Measurements from ENCODE around the gene TAS2R9. TPM values are rescaled to one million over a fixed set of nuclear protein-coding genes. Genes with fewer than 3 reads are reported as not detected.

The TAS2R9 gene
- 0.19 TPM in 1 of 2 replicates, not detected in the other for total RNA-seq

GRCh38 chr12:10810068-10810467 is at the start of gene TAS2R9:
TSS of gene TAS2R9 (minus strand) at chr12:10810168. CDS start at chr12:10810075, 93 bp downstream.

GRCh38 chr12:10849425-10849878 is 39.5 kb upstream of the TAS2R9 start, which contains the start of gene PRR4:
TSS of gene PRR4 (minus strand) at chr12:10849475. CDS start at chr12:10849437, 38 bp downstream.

GRCh38 chr12:10826258-10826657 is 16.3 kb upstream of the TAS2R9 start, which contains the start of gene TAS2R10:
TSS of gene TAS2R10 (minus strand) at chr12:10826358. CDS start at chr12:10826269, 89 bp downstream.

GRCh38 chr12:10807186-10807585 is 2.8 kb downstream of the TAS2R9 start, which contains the start of gene TAS2R8:
TSS of gene TAS2R8 (minus strand) at chr12:10807286. CDS start at chr12:10806980, 306 bp downstream.

GRCh38 chr12:10802587-10802986 is 7.4 kb downstream of the TAS2R9 start, which contains the start of gene TAS2R7:
TSS of gene TAS2R7 (minus strand) at chr12:10802627. CDS start at chr12:10802570, 57 bp downstream.

Small RNAs within 50 kb of the gene (small RNA-seq; reads per million reads assigned to genes)
- not detected for gene PRR4

Other genes with a start within 250 kb of the TAS2R9 start
- 9.8 and 15.3 TPM in 2 replicates for gene MAGOHB, start 196.6 kb downstream of the TAS2R9 start, total RNA-seq
- 12.3 and 14.7 TPM in 2 replicates for gene STYK1, start 136.1 kb downstream of the TAS2R9 start, total RNA-seq
- gene YBX3, start 86.8 kb downstream of the TAS2R9 start, total RNA-seq, result 311 and 333 TPM in 2 replicates
- 0.48 TPM in 1 of 2 replicates, not detected in the other for gene TAS2R7, start 7.5 kb downstream of the TAS2R9 start, total RNA-seq
- 0.33 TPM in 1 of 2 replicates, not detected in the other for gene TAS2R8, start 2.9 kb downstream of the TAS2R9 start, total RNA-seq
- 0.98 and 1.5 TPM in 2 replicates for gene TAS2R10, start 16.2 kb upstream of the TAS2R9 start, total RNA-seq
- gene PRR4, start 39.3 kb upstream of the TAS2R9 start, total RNA-seq, result 0.76 and 2.3 TPM in 2 replicates
- gene PRH1, start 74.1 kb upstream of the TAS2R9 start, total RNA-seq, result 16.0 and 19.2 TPM in 2 replicates
- 1.6 and 2.4 TPM in 2 replicates for gene TAS2R13, start 99.4 kb upstream of the TAS2R9 start, total RNA-seq
- gene PRH2, start 119.1 kb upstream of the TAS2R9 start, total RNA-seq, result 0.65 TPM in 1 of 2 replicates, not detected in the other
- gene TAS2R14, start 129.1 kb upstream of the TAS2R9 start, total RNA-seq, result 2.3 and 4.0 TPM in 2 replicates
- 4.5 and 4.6 TPM in 2 replicates for gene TAS2R50, start 176.7 kb upstream of the TAS2R9 start, total RNA-seq
- gene TAS2R20, start 188.1 kb upstream of the TAS2R9 start, total RNA-seq, result 3.9 and 5.4 TPM in 2 replicates
- gene TAS2R19, start 212.5 kb upstream of the TAS2R9 start, total RNA-seq, result 5.5 and 6.5 TPM in 2 replicates
- 6.9 and 7.2 TPM in 2 replicates for gene TAS2R31, start 221.2 kb upstream of the TAS2R9 start, total RNA-seq